GM18873 (cell line): ENCODE results near the gene LTN1.
"Not testable (repeated sequence)": the region's sequence is repeated elsewhere in the genome, so short reads cannot be mapped to it uniquely, and the experiment has no call there.

Experiments used
- ATAC-seq: cut with Tn5 transposase; IDR thresholded peaks from one replicate; pipeline ENCODE4 v1.9.1; 2021; ENCODE audit warnings: mild to moderate bottlenecking, moderate library complexity, moderate number of reproducible peaks; ENCODE audit not compliant: unreplicated experiment, low FRiP score

The LTN1 gene

GRCh38 chr21:28931708-28932372, 60.8 kb downstream of the LTN1 start:
- not testable (repeated sequence) for ATAC-seq

- no peak for ATAC-seq
These were observed 63.9 kb downstream of the LTN1 start for GRCh38 chr21:28928578-28929420.

GRCh38 chr21:28927130-28927529, 65.5 kb downstream of the LTN1 start:
- ATAC-seq, result no peak

GRCh38 chr21:28923439-28923975, 69.2 kb downstream of the LTN1 start:
- ATAC-seq, result no peak

- ATAC-seq, result no peak
These were observed 70.3 kb downstream of the LTN1 start for GRCh38 chr21:28922368-28922767.

GRCh38 chr21:28916150-28916893, 76.4 kb downstream of the LTN1 start:
- ATAC-seq, result no peak

GRCh38 chr21:28913071-28913470, 79.6 kb downstream of the LTN1 start:
- ATAC-seq, result no peak

GRCh38 chr21:28910280-28910887, 82.3 kb downstream of the LTN1 start:
- no peak for ATAC-seq

- no peak for ATAC-seq
These were observed 84.3 kb downstream of the LTN1 start for GRCh38 chr21:28908351-28908750.

GRCh38 chr21:28906841-28907240, 85.8 kb downstream of the LTN1 start:
- ATAC-seq, result no peak

- no peak for ATAC-seq
These were observed 86.4 kb downstream of the LTN1 start for GRCh38 chr21:28906236-28906635.

GRCh38 chr21:28904961-28905435, 87.7 kb downstream of the LTN1 start:
- no peak for ATAC-seq

GRCh38 chr21:28903448-28903847, 89.2 kb downstream of the LTN1 start:
- ATAC-seq, result no peak

- ATAC-seq, result no peak
These were observed 92.2 kb downstream of the LTN1 start for GRCh38 chr21:28900481-28900880.

GRCh38 chr21:28899744-28900143, 92.9 kb downstream of the LTN1 start:
- ATAC-seq, result no peak

GRCh38 chr21:28899220-28899619, 93.5 kb downstream of the LTN1 start:
- no peak for ATAC-seq

GRCh38 chr21:28893687-28894086, 99.0 kb downstream of the LTN1 start:
- no peak for ATAC-seq

GRCh38 chr21:28892199-28893111, 100.2 kb downstream of the LTN1 start:
- ATAC-seq, result no peak

- ATAC-seq, result no peak
These were observed 106.9 kb downstream of the LTN1 start for GRCh38 chr21:28885853-28886177.
